Measurements from ENCODE around the gene PDZD7. TPM values are rescaled to one million over a fixed set of nuclear protein-coding genes. Genes with fewer than 3 reads are reported as not detected.
"Not testable (repeated sequence)": the region's sequence is repeated elsewhere in the genome, so short reads cannot be mapped to it uniquely, and the experiment has no call there.

The PDZD7 gene
- total RNA-seq, 1 experiment from 2014 or later: 2.6 TPM

DNA sequence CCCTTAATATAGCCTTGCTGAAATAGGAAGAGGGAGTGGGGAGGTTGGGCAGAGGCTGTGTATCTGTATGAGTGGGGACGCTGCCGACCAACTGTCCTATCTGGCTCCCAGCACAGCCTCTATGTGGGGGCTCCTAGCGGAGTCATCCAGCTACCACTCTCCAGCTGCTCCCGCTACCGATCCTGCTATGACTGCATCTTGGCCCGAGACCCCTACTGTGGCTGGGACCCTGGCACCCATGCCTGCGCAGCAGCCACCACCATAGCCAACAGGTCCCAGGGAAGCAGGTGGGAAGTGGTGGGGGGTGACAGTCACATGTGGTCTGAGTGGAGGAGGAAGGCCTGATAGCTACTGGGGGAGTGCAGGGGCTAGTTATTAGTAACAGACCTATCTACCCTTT is 50.2 kb downstream of the PDZD7 start:
- H3K4me3 ChIP-seq (ENCODE audit: low read length): no peak overlapping the region
- peaks cover under 1% of the 10 kb centered on the region; the same call in 1 of the 2 replicates for H3K79me2 ChIP-seq (ENCODE audit: low read length)
- H4K20me1 ChIP-seq (ENCODE audit: insufficient read depth, low read depth, low read length): no peaks in the 10 kb centered on the region
- no peak for DNase-seq
- no peak overlapping the region for H3K27ac ChIP-seq (ENCODE audit: low read length)
- no peak overlapping the region for H2AFZ ChIP-seq (ENCODE audit: low read length)
- H3K36me3 ChIP-seq (ENCODE audit: insufficient read depth, low read length): peaks cover 4% of the 10 kb centered on the region; the same call in 1 of the 2 replicates
- no peaks in the 10 kb centered on the region for H3K9me2 ChIP-seq (replicated peaks; ENCODE audit: insufficient read depth, low read length)
- no peaks in the 10 kb centered on the region for H3K9me3 ChIP-seq (ENCODE audit: low read length)
- H3K27me3 ChIP-seq (ENCODE audit: low read length): no peaks in the 10 kb centered on the region
- H3K9ac ChIP-seq (ENCODE audit: low read length): no peak overlapping the region
- peaks cover 3% of the 10 kb centered on the region for H3K4me1 ChIP-seq (ENCODE audit: low read length)
- H3K4me2 ChIP-seq (ENCODE audit: low read depth, low read length, poor library complexity, severe bottlenecking): no peak overlapping the region

DNA sequence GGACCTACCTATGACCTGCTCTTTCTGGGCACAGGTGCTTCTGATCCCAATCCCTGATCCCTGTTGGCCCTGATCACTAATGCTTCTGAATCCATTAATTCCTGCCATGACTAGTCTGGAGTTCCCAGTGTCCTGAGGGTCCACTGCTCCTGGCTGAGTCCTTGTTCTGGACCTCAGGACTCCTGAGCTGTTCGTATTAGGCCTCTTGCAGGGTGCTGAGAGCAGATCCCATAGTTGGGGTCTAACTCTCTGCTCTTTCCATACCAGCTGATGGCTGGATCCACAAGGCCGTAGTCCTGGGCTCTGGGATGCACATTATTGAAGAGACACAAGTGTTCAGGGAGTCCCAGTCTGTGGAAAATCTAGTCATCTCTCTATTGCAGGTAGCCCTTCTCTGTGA is 50.6 kb downstream of the PDZD7 start:
- H3K36me3 ChIP-seq (ENCODE audit: insufficient read depth, low read length): peaks cover 4% of the 10 kb centered on the region; the same call in 1 of the 2 replicates

DNA sequence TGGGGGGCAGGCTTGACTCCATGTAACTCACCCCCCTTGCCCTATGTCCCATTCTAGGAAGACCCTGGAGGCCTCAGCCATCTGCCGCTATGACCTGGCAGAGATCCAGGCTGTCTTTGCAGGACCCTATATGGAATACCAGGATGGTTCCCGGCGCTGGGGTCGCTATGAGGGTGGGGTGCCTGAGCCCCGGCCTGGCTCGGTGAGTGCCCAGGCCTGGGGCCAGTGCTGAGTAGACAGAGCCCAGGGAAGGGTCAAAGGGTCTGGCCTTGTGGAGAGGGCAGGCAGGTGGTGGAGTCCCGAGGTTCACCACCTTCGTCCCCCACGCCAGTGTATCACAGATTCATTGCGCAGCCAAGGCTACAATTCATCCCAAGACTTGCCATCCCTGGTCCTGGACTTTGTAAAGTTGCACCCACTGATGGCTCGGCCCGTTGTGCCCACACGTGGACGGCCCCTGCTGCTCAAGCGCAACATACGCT is 51.1 kb downstream of the PDZD7 start:
- no peaks in the 10 kb centered on the region for H3K9me2 ChIP-seq (replicated peaks; ENCODE audit: insufficient read depth, low read length)
- no peak overlapping the region for H3K9ac ChIP-seq (ENCODE audit: low read length)
- no peaks in the 10 kb centered on the region for H3K79me2 ChIP-seq (ENCODE audit: low read length)
- no peak overlapping the region for H3K4me2 ChIP-seq (ENCODE audit: low read depth, low read length, poor library complexity, severe bottlenecking)
- DNase-seq: no peak
- no peaks in the 10 kb centered on the region for H3K4me1 ChIP-seq (ENCODE audit: low read length)
- H3K27me3 ChIP-seq (ENCODE audit: low read length): no peaks in the 10 kb centered on the region
- no peak overlapping the region for H3K4me3 ChIP-seq (ENCODE audit: low read length)
- H3K27ac ChIP-seq (ENCODE audit: low read length): no peak overlapping the region
- H2AFZ ChIP-seq (ENCODE audit: low read length): no peak overlapping the region
- H3K9me3 ChIP-seq (ENCODE audit: low read length): no peaks in the 10 kb centered on the region
- peaks cover 4% of the 10 kb centered on the region; the same call in 1 of the 2 replicates for H3K36me3 ChIP-seq (ENCODE audit: insufficient read depth, low read length)
- no peaks in the 10 kb centered on the region for H4K20me1 ChIP-seq (ENCODE audit: insufficient read depth, low read depth, low read length)

More for the DNA sequence above, 50.6 kb downstream of the PDZD7 start:
- no peaks in the 10 kb centered on the region for H3K9me2 ChIP-seq (replicated peaks; ENCODE audit: insufficient read depth, low read length)
- no peak overlapping the region for H3K9ac ChIP-seq (ENCODE audit: low read length)
- no peaks in the 10 kb centered on the region; the same call in 1 of the 2 replicates for H3K79me2 ChIP-seq (ENCODE audit: low read length)
- H3K9me3 ChIP-seq (ENCODE audit: low read length): no peaks in the 10 kb centered on the region
- H4K20me1 ChIP-seq (ENCODE audit: insufficient read depth, low read depth, low read length): no peaks in the 10 kb centered on the region
- H3K4me3 ChIP-seq (ENCODE audit: low read length): no peak overlapping the region
- H3K4me1 ChIP-seq (ENCODE audit: low read length): no peaks in the 10 kb centered on the region
- no peak for DNase-seq
- no peak overlapping the region for H3K4me2 ChIP-seq (ENCODE audit: low read depth, low read length, poor library complexity, severe bottlenecking)
- H3K27me3 ChIP-seq (ENCODE audit: low read length): no peaks in the 10 kb centered on the region
- no peak overlapping the region for H3K27ac ChIP-seq (ENCODE audit: low read length)
- no peak overlapping the region for H2AFZ ChIP-seq (ENCODE audit: low read length)

DNA sequence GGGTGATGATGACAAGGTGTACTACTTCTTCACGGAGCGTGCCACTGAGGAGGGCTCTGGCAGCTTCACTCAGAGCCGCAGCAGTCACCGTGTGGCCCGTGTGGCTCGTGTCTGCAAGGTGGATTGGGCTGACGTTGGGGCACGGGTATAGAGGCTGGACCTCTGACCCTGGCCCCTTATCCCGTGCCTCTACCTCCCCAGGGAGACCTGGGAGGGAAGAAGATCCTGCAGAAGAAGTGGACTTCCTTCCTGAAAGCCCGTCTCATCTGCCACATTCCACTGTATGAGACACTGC is 52.1 kb downstream of the PDZD7 start:
- DNase-seq: no peak
- Histone ChIP-seq H3K79me2 (ENCODE audit: low read length) (no peaks in the 10 kb centered on the region), H3K9ac (ENCODE audit: low read length) (no peak overlapping the region), H3K27ac (ENCODE audit: low read length) (no peak overlapping the region), H4K20me1 (ENCODE audit: insufficient read depth, low read depth, low read length) (no peaks in the 10 kb centered on the region), H3K36me3 (ENCODE audit: insufficient read depth, low read length) (peaks cover 4% of the 10 kb centered on the region; the same call in 1 of the 2 replicates), H2AFZ (ENCODE audit: low read length) (no peak overlapping the region), H3K9me2 (replicated peaks; ENCODE audit: insufficient read depth, low read length) (no peaks in the 10 kb centered on the region), H3K4me1 (ENCODE audit: low read length) (no peaks in the 10 kb centered on the region), H3K4me2 (ENCODE audit: low read depth, low read length, poor library complexity, severe bottlenecking) (no peak overlapping the region), H3K4me3 (ENCODE audit: low read length) (no peak overlapping the region), H3K27me3 (ENCODE audit: low read length) (no peaks in the 10 kb centered on the region), H3K9me3 (ENCODE audit: low read length) (no peaks in the 10 kb centered on the region)

DNA sequence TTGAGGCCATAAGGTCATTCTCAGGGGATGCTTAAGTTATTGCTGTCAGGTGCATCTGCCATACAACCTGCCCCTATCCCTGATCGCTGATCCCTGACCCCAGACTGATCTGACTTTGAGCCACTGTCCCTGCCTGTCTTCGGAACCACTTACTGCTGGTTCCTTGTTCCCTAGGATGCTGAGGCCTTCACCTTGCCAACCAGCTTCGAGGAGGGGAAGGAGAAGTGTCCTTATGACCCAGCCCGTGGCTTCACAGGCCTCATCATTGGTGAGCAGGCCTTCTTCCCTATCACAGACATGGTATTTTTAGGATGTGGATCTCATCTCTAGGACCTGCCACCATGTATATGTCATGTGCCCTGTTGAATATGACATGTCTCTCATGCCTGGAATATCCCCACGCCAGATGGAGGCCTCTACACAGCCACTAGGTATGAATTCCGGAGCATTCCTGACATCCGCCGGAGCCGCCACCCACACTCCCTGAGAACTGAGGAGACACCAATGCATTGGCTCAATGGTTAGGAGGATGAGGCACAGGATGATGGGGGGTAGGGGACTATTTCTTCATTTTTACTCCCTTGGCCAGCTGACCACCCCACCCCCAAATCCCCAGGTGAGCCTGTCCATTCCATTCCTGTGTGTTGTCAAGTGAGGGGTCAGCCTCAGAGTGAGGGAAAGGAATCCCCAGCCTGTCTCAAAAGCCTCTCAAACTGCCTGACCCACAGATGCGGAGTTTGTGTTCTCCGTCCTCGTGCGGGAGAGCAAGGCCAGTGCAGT is 52.6 kb downstream of the PDZD7 start:
- no peaks in the 10 kb centered on the region for H3K79me2 ChIP-seq (ENCODE audit: low read length)
- no peak overlapping the region for H3K27ac ChIP-seq (ENCODE audit: low read length)
- no peak overlapping the region for H3K4me2 ChIP-seq (ENCODE audit: low read depth, low read length, poor library complexity, severe bottlenecking)
- peaks cover 4% of the 10 kb centered on the region; the same call in 1 of the 2 replicates for H3K36me3 ChIP-seq (ENCODE audit: insufficient read depth, low read length)
- H3K4me1 ChIP-seq (ENCODE audit: low read length): no peaks in the 10 kb centered on the region
- no peaks in the 10 kb centered on the region for H3K9me2 ChIP-seq (replicated peaks; ENCODE audit: insufficient read depth, low read length)
- no peak overlapping the region for H3K4me3 ChIP-seq (ENCODE audit: low read length)
- H2AFZ ChIP-seq (ENCODE audit: low read length): no peak overlapping the region
- H3K9ac ChIP-seq (ENCODE audit: low read length): no peak overlapping the region
- DNase-seq: no peak
- H3K27me3 ChIP-seq (ENCODE audit: low read length): no peaks in the 10 kb centered on the region
- H3K9me3 ChIP-seq (ENCODE audit: low read length): no peaks in the 10 kb centered on the region
- H4K20me1 ChIP-seq (ENCODE audit: insufficient read depth, low read depth, low read length): no peaks in the 10 kb centered on the region

DNA sequence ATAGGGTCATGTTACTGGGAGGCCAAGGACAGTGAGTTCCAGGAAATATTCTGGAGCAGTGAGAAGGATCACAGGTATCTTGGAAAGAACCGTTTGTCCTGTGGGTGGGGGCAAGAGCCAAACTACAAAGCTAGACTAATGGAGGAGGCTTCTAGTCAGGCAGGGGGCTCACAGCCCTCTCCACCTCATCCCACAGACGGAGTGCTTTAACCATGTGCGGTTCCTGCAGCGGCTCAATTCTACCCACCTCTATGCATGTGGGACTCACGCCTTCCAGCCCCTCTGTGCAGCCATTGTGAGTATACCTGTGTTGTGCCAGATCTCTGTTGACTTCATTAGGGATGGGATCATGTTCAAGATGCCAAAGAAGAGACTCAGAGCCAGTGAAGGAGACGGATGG is 53.5 kb downstream of the PDZD7 start:
- Histone ChIP-seq H3K27me3 (ENCODE audit: low read length) (no peaks in the 10 kb centered on the region), H3K9me2 (replicated peaks; ENCODE audit: insufficient read depth, low read length) (no peaks in the 10 kb centered on the region), H3K27ac (ENCODE audit: low read length) (no peak overlapping the region), H3K4me1 (ENCODE audit: low read length) (no peaks in the 10 kb centered on the region), H3K36me3 (ENCODE audit: insufficient read depth, low read length) (peaks cover 4% of the 10 kb centered on the region; the same call in 1 of the 2 replicates), H3K79me2 (ENCODE audit: low read length) (no peaks in the 10 kb centered on the region), H3K9me3 (ENCODE audit: low read length) (no peaks in the 10 kb centered on the region), H3K4me2 (ENCODE audit: low read depth, low read length, poor library complexity, severe bottlenecking) (no peak overlapping the region), H3K9ac (ENCODE audit: low read length) (no peak overlapping the region), H2AFZ (ENCODE audit: low read length) (no peak overlapping the region), H3K4me3 (ENCODE audit: low read length) (no peak overlapping the region), H4K20me1 (ENCODE audit: insufficient read depth, low read depth, low read length) (no peaks in the 10 kb centered on the region)
- DNase-seq: no peak

DNA sequence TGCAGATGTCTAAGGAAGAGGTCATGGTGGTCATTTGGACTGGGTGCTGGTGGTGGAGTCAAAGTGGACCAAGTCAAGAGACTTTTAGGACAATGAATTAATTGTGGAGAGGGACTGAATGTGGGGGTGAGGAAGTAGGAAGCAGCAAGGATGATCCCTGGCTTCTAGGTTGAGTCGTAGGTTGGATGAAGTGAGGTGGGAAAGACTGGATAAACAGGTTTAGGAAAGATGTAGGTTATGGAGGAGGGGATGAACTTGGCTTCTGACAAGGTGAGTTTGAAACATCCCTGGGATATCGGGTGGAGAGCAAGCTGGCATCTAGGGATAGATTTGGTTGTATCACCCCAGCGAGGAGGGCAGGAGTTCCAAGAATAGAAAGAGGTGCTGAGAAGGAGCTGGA is 54.0 kb downstream of the PDZD7 start:
- DNase-seq: no peak
- peaks cover 4% of the 10 kb centered on the region; the same call in 1 of the 2 replicates for H3K36me3 ChIP-seq (ENCODE audit: insufficient read depth, low read length)
- H3K4me1 ChIP-seq (ENCODE audit: low read length): no peaks in the 10 kb centered on the region
- H3K4me3 ChIP-seq (ENCODE audit: low read length): no peak overlapping the region
- H3K27me3 ChIP-seq (ENCODE audit: low read length): no peaks in the 10 kb centered on the region
- H3K9me2 ChIP-seq (replicated peaks; ENCODE audit: insufficient read depth, low read length): no peaks in the 10 kb centered on the region
- no peak overlapping the region for H3K27ac ChIP-seq (ENCODE audit: low read length)
- no peak overlapping the region for H2AFZ ChIP-seq (ENCODE audit: low read length)
- no peaks in the 10 kb centered on the region for H3K79me2 ChIP-seq (ENCODE audit: low read length)
- H3K9ac ChIP-seq (ENCODE audit: low read length): no peak overlapping the region
- H3K4me2 ChIP-seq (ENCODE audit: low read depth, low read length, poor library complexity, severe bottlenecking): no peak overlapping the region
- H4K20me1 ChIP-seq (ENCODE audit: insufficient read depth, low read depth, low read length): no peaks in the 10 kb centered on the region
- H3K9me3 ChIP-seq (ENCODE audit: low read length): no peaks in the 10 kb centered on the region

DNA sequence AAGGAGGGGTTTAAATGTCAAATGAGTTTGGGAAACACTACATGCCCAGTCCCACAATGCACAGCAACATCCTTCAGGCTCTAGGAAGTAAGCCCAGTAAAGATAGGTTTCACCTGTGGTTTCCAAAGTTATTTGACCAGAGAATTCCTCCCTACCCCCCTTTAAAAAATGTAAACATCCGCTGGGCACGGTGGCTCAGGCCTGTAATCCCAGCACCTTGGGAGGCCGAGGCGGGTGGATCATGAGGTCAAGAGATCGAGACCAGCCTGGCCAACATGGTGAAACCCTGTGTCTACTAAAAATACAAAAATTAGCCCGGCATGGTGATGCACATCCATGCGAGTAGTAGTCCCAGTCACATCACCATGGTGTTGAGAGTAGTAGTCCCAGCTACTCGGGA is 55.5 kb downstream of the PDZD7 start:
- not testable (repeated sequence) for H3K4me1 ChIP-seq (ENCODE audit: low read length); H3K4me3 ChIP-seq (ENCODE audit: low read length)

More for the DNA sequence above, 55.5 kb downstream of the PDZD7 start:
- not testable (repeated sequence) for H3K4me2 ChIP-seq (ENCODE audit: low read depth, low read length, poor library complexity, severe bottlenecking); H2AFZ ChIP-seq (ENCODE audit: low read length); H3K79me2 ChIP-seq (ENCODE audit: low read length); H3K9me3 ChIP-seq (ENCODE audit: low read length); H3K9me2 ChIP-seq (replicated peaks; ENCODE audit: insufficient read depth, low read length); H3K36me3 ChIP-seq (ENCODE audit: insufficient read depth, low read length); H3K27ac ChIP-seq (ENCODE audit: low read length); H4K20me1 ChIP-seq (ENCODE audit: insufficient read depth, low read depth, low read length); H3K9ac ChIP-seq (ENCODE audit: low read length); H3K27me3 ChIP-seq (ENCODE audit: low read length); DNase-seq

All from Karpas-422 (cell line).